Hematopoietic multipotent progenitor cell treated with erythropoietin and hydrocortisone succinate and interleukin-3 and kit ligand, for 8 days (in vitro differentiated cells): ENCODE results near the gene RNF113B.
A peak's percentile ranks its signal among the peaks of the same experiment; 100 is the strongest.

Source experiments
- DNase-seq: peaks from one replicate; pipeline ENCODE4 v3.0.0-alpha.2; 2015

Gene RNF113B

GRCh38 chr13:98176777-98177608, at the start of gene RNF113B:
RNF113B (minus strand) TSS chr13:98177269; CDS start chr13:98177236, 33 bp downstream.
- no peak for DNase-seq

GRCh38 chr13:98226496-98226895, 49.4 kb upstream of the RNF113B start:
- no peak for DNase-seq

GRCh38 chr13:98225036-98225940, 48.2 kb upstream of the RNF113B start:
- no peak for DNase-seq

- no peak for DNase-seq
Observed at GRCh38 chr13:98224557-98224956, 47.5 kb upstream of the RNF113B start.

GRCh38 chr13:98223741-98224140, 46.7 kb upstream of the RNF113B start:
- DNase-seq, result no peak

GRCh38 chr13:98222816-98223215, 45.7 kb upstream of the RNF113B start:
- peak; percentile 90 for DNase-seq

GRCh38 chr13:98222081-98222554, 45.0 kb upstream of the RNF113B start:
- no peak for DNase-seq

GRCh38 chr13:98221234-98221633, 44.2 kb upstream of the RNF113B start:
- DNase-seq, result no peak

- DNase-seq, result no peak
Observed at GRCh38 chr13:98220271-98220791, 43.3 kb upstream of the RNF113B start.

GRCh38 chr13:98219685-98220084, 42.6 kb upstream of the RNF113B start:
- DNase-seq, result no peak

- DNase-seq, result no peak
Observed at GRCh38 chr13:98217597-98217996, 40.5 kb upstream of the RNF113B start.

- DNase-seq, result no peak
Observed at GRCh38 chr13:98216711-98217285, 39.7 kb upstream of the RNF113B start.

GRCh38 chr13:98216135-98216565, 39.1 kb upstream of the RNF113B start:
- no peak for DNase-seq

GRCh38 chr13:98215508-98215907, 38.4 kb upstream of the RNF113B start:
- no peak for DNase-seq

- DNase-seq, result no peak
Observed at GRCh38 chr13:98214707-98215106, 37.6 kb upstream of the RNF113B start.

- no peak for DNase-seq
Observed at GRCh38 chr13:98214008-98214643, 37.1 kb upstream of the RNF113B start.

- no peak for DNase-seq
Observed at GRCh38 chr13:98213354-98213753, 36.3 kb upstream of the RNF113B start.

- no peak for DNase-seq
Observed at GRCh38 chr13:98212763-98213162, 35.7 kb upstream of the RNF113B start.

GRCh38 chr13:98208606-98209005, 31.5 kb upstream of the RNF113B start:
- no peak for DNase-seq

- DNase-seq, result no peak
Observed at GRCh38 chr13:98207416-98207815, 30.3 kb upstream of the RNF113B start.

- DNase-seq, result no peak
Observed at GRCh38 chr13:98206946-98207345, 29.9 kb upstream of the RNF113B start.

- DNase-seq, result no peak
Observed at GRCh38 chr13:98204546-98204945, 27.5 kb upstream of the RNF113B start.
